Measurements from ENCODE around the gene C9orf43.
"Not testable (repeated sequence)": the region's sequence is repeated elsewhere in the genome, so short reads cannot be mapped to it uniquely, and the experiment has no call there.

Gene C9orf43

DNA sequence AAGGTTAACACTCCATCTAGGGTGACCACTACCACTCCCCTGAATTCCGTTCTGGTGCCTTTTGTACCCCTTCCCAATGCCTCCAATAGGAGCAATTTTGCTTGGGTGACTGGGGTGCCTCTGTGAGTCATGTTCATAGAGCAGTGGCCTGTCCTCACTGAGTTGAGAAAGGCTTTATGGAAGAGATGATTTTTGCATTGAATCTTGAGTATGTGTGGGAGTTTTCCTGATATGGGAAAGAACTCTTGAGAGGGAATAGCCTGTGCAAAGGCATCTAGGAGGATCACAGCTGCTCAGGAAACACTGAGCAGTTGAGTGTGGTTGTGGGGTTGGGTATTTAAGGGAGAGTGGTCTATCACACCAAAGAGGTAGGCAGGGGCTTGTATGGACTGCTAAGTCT is 16.2 kb downstream of the C9orf43 start:
- Histone ChIP-seq H3K9ac (ENCODE audit: low read length) (no peak overlapping the region), H3K27ac (ENCODE audit: low read depth, low read length) (no peak overlapping the region), H3K36me3 (ENCODE audit: control insufficient read depth, insufficient read depth, low read length) (no peaks in the 10 kb centered on the region), H3K4me3 (ENCODE audit: low read depth, low read length) (no peak overlapping the region), H3K4me1 (ENCODE audit: control insufficient read depth, insufficient read depth, low read length) (peaks cover 6% of the 10 kb centered on the region), H3K27me3 (ENCODE audit: control insufficient read depth, insufficient read depth, low read length) (no peaks in the 10 kb centered on the region), H3K9me3 (ENCODE audit: control insufficient read depth, insufficient read depth, low read depth, low read length) (no peaks in the 10 kb centered on the region)

DNA sequence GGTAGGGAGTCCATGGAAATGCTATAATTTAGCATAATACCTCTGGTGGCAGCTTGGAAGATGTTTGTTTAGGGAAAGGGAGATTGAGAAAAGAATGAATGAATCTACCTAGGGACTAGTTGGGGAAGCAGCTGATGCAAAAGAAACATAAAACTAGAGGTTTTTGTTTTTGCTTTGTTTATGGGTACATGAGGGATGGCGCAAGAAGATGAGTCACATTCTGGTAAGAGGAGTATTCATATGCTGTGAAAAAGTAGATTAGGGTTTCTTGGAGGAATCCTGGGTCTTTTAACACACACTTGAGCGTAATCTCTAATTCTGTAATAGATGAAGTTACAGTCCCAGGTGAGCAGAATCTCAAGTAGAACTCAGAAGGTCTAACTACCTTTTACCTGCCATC is 17.1 kb downstream of the C9orf43 start:
- peaks cover 6% of the 10 kb centered on the region for H3K4me1 ChIP-seq (ENCODE audit: control insufficient read depth, insufficient read depth, low read length)
- no peak overlapping the region for H3K9ac ChIP-seq (ENCODE audit: low read length)
- H3K36me3 ChIP-seq (ENCODE audit: control insufficient read depth, insufficient read depth, low read length) = no peaks in the 10 kb centered on the region
- no peaks in the 10 kb centered on the region for H3K9me3 ChIP-seq (ENCODE audit: control insufficient read depth, insufficient read depth, low read depth, low read length)
- H3K27ac ChIP-seq (ENCODE audit: low read depth, low read length) = no peak overlapping the region
- H3K27me3 ChIP-seq (ENCODE audit: control insufficient read depth, insufficient read depth, low read length) = no peaks in the 10 kb centered on the region
- no peak overlapping the region for H3K4me3 ChIP-seq (ENCODE audit: low read depth, low read length)

DNA sequence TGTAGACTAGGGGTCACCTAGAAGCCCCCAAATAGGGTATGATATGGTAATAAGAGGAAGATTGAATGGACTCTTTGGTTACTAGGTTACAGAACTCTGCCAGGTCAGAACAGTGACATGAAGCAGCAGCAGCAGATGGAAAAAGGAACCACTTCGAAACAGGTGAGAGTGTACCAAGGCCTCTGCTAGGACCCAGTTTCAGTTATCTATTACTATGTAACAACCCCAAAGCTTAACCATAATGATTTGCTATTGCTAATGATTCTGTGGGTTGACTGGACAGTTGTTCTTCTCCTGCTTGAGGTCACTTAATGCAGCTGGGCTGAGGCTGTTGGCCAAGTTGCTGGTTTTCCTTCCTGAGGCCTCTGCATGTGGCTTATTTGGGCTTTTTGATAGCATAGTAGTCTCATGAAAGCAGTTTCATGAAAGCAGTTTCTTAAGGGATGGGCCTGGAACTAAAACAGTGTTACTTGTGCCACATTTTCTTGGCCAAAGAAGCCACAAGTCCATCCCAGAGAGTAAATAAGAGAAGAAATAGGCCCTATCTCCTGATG is 17.6 kb downstream of the C9orf43 start:
- peaks cover 3% of the 10 kb centered on the region; the same call in 1 of the 2 replicates for H3K9me3 ChIP-seq (ENCODE audit: control insufficient read depth, insufficient read depth, low read depth, low read length)
- H3K4me3 ChIP-seq (ENCODE audit: low read depth, low read length) = no peak overlapping the region
- no peak overlapping the region for H3K9ac ChIP-seq (ENCODE audit: low read length)

DNA sequence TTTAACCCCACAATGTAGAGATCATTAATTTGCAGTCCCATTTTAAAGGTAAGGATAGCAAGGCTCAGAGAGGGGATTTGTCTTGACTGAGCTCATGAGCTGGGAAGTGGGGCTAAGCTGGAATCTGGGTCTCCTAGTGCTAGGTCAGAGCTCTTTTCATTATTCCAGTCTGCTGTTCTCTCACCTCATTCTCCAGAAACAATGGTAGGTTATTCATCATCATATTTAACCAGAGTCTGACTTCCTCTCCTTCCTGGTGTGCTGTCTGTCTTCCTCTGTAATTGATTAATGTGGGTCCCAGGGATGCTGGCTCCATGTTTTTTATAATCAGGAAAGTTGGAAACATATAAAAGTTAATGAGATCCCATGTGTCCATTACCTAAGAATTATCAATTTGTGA is 20.6 kb downstream of the C9orf43 start:
- H3K9ac ChIP-seq (ENCODE audit: low read length) = no peak overlapping the region
- H3K36me3 ChIP-seq (ENCODE audit: control insufficient read depth, insufficient read depth, low read length) = no peaks in the 10 kb centered on the region
- H3K27ac ChIP-seq (ENCODE audit: low read depth, low read length) = no peak overlapping the region
- H3K9me3 ChIP-seq (ENCODE audit: control insufficient read depth, insufficient read depth, low read depth, low read length) = peaks cover 3% of the 10 kb centered on the region; the same call in 1 of the 2 replicates
- no peaks in the 10 kb centered on the region for H3K27me3 ChIP-seq (ENCODE audit: control insufficient read depth, insufficient read depth, low read length)
- no peak overlapping the region for H3K4me3 ChIP-seq (ENCODE audit: low read depth, low read length)
- no peaks in the 10 kb centered on the region for H3K4me1 ChIP-seq (ENCODE audit: control insufficient read depth, insufficient read depth, low read length)

More for the DNA sequence above, 17.6 kb downstream of the C9orf43 start:
- H3K27ac ChIP-seq (ENCODE audit: low read depth, low read length) = no peak overlapping the region
- H3K27me3 ChIP-seq (ENCODE audit: control insufficient read depth, insufficient read depth, low read length) = no peaks in the 10 kb centered on the region
- no peaks in the 10 kb centered on the region for H3K36me3 ChIP-seq (ENCODE audit: control insufficient read depth, insufficient read depth, low read length)
- H3K4me1 ChIP-seq (ENCODE audit: control insufficient read depth, insufficient read depth, low read length) = peaks cover 6% of the 10 kb centered on the region

DNA sequence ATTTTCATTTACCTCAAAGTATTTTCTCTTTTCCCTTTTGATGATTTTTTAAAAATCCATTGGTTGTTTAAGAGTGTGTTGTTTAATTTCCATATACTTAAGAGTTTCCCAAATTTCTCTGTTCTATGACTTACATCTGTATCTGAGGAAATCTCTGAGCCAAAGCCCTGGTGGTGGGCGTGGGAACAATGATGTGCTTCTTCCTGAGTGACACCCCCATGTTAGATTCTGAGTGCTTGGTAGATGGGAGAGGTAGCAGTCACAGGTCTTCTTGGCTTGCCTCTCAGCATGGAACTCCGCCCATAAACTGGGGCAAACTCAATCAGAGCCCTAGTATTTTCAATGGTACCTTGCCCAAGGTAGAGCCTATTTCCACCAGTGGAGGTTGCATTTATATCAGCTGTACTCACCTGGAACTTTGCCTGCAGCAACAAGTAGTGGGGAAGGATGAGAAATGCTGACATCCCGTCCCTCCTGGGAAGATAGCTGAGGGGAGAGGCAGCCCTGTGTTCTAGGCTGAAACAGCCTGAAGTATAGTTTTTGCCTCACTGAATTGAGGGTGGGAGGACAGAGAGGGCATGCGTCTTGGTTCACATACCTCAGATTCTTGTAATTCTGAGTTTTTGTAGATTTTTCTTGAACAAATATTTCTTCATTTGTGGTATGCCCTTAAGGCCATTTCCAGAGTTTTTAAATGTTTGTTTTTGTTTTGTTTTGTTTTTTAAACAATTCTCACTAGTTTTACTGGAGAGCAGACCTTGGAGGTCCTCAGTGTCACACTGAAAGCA is 26.4 kb downstream of the C9orf43 start:
- H3K9me3 ChIP-seq (ENCODE audit: control insufficient read depth, insufficient read depth, low read depth, low read length) = peaks cover 7% of the 10 kb centered on the region
- no peaks in the 10 kb centered on the region for H3K4me1 ChIP-seq (ENCODE audit: control insufficient read depth, insufficient read depth, low read length)
- H3K27ac ChIP-seq (ENCODE audit: low read depth, low read length) = no peak overlapping the region
- no peak overlapping the region for H3K9ac ChIP-seq (ENCODE audit: low read length)
- H3K4me3 ChIP-seq (ENCODE audit: low read depth, low read length) = no peak overlapping the region
- no peaks in the 10 kb centered on the region for H3K36me3 ChIP-seq (ENCODE audit: control insufficient read depth, insufficient read depth, low read length)
- no peaks in the 10 kb centered on the region for H3K27me3 ChIP-seq (ENCODE audit: control insufficient read depth, insufficient read depth, low read length)

DNA sequence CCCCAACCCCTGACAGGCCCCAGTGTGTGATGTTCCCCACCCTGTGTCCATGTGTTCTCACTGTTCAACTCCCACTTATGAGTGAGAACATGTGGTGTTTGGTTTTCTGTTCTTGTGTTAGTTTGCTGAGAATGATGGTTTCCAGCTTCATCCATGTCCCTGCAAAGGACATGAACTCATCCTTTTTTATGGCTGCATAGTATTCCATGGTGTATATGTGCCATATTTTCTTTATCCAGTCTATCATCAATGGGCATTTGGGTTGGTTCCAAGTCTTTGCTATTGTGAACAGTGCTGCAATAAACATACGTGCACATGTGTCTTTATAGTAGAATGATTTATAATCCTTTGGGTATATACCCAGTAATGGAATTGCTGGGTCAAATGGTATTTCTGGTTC is 27.2 kb downstream of the C9orf43 start:
- H3K27me3 ChIP-seq (ENCODE audit: control insufficient read depth, insufficient read depth, low read length); H3K9ac ChIP-seq (ENCODE audit: low read length); H3K4me1 ChIP-seq (ENCODE audit: control insufficient read depth, insufficient read depth, low read length); H3K4me3 ChIP-seq (ENCODE audit: low read depth, low read length); H3K27ac ChIP-seq (ENCODE audit: low read depth, low read length); H3K9me3 ChIP-seq (ENCODE audit: control insufficient read depth, insufficient read depth, low read depth, low read length); H3K36me3 ChIP-seq (ENCODE audit: control insufficient read depth, insufficient read depth, low read length): not testable (repeated sequence)

DNA sequence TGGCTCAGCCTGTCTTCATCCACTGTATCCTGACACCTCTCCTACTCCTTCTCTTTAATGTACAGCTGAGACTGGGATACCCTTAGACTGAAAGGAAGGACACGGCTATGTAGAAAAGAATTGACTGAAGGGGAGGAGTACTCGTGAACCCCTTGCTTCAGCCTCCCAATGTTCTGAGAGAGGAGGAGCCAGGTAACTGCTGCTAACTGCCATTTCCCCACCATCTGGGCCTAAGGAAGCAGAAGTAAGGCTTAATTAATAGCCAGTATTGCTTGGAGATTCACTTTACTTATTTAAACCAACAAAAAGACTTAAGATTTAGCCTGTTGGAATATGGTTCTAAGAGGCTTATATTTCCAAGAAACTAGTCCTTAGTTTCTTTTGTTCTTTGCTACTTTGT is 34.2 kb downstream of the C9orf43 start:
- H3K27ac ChIP-seq (ENCODE audit: low read depth, low read length) = no peak overlapping the region
- no peaks in the 10 kb centered on the region for H3K36me3 ChIP-seq (ENCODE audit: control insufficient read depth, insufficient read depth, low read length)
- no peaks in the 10 kb centered on the region for H3K9me3 ChIP-seq (ENCODE audit: control insufficient read depth, insufficient read depth, low read depth, low read length)
- no peak overlapping the region for H3K4me3 ChIP-seq (ENCODE audit: low read depth, low read length)
- no peaks in the 10 kb centered on the region for H3K27me3 ChIP-seq (ENCODE audit: control insufficient read depth, insufficient read depth, low read length)
- no peaks in the 10 kb centered on the region for H3K4me1 ChIP-seq (ENCODE audit: control insufficient read depth, insufficient read depth, low read length)
- H3K9ac ChIP-seq (ENCODE audit: low read length) = no peak overlapping the region

DNA sequence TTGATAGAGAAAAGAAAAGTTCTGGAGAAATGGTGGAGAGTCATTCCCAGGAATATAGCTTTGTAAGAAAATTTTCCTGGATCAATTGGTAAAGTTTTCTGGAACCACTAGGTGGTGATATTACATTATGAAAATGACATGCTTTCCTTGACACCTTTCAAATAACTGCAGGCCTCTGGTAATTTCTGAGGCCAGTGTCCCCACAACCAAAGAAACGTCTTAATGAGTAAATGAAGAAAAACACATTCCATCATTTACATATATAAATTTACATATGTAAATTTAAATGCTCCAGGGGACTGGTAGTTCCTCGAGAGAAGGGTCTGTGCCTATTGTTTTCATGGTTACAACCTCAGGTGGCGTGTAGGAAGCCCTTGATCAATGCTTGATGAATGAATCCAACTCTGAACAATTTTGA is 35.8 kb downstream of the C9orf43 start:
- no peaks in the 10 kb centered on the region for H3K4me1 ChIP-seq (ENCODE audit: control insufficient read depth, insufficient read depth, low read length)
- no peaks in the 10 kb centered on the region for H3K27me3 ChIP-seq (ENCODE audit: control insufficient read depth, insufficient read depth, low read length)
- H3K27ac ChIP-seq (ENCODE audit: low read depth, low read length) = no peak overlapping the region
- H3K9me3 ChIP-seq (ENCODE audit: control insufficient read depth, insufficient read depth, low read depth, low read length) = no peaks in the 10 kb centered on the region
- no peak overlapping the region for H3K4me3 ChIP-seq (ENCODE audit: low read depth, low read length)
- H3K36me3 ChIP-seq (ENCODE audit: control insufficient read depth, insufficient read depth, low read length) = no peaks in the 10 kb centered on the region
- H3K9ac ChIP-seq (ENCODE audit: low read length) = no peak overlapping the region

DNA sequence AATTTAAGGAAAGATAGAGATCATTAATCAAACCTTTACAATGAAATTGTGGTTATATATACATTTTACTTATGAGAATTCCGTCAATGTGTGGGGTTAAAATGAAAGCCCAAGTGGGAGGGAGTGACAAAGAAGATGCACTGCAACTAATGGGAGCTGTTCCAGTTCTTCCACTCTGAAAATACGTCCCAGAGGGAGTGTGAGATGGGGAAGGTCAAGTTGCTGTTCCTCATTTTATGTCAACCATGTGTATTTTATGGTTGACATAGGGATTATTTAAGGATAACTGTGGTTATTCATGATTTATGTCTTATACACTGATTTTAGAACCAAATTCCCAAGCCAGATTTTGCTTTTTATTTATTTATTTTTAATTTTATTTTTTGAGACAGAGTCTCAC is 38.8 kb downstream of the C9orf43 start:
- Histone ChIP-seq H3K9me3 (ENCODE audit: control insufficient read depth, insufficient read depth, low read depth, low read length) (no peaks in the 10 kb centered on the region), H3K27me3 (ENCODE audit: control insufficient read depth, insufficient read depth, low read length) (no peaks in the 10 kb centered on the region), H3K4me1 (ENCODE audit: control insufficient read depth, insufficient read depth, low read length) (no peaks in the 10 kb centered on the region; the same call in 1 of the 2 replicates), H3K9ac (ENCODE audit: low read length) (no peak overlapping the region), H3K27ac (ENCODE audit: low read depth, low read length) (no peak overlapping the region), H3K4me3 (ENCODE audit: low read depth, low read length) (no peak overlapping the region), H3K36me3 (ENCODE audit: control insufficient read depth, insufficient read depth, low read length) (no peaks in the 10 kb centered on the region)

DNA sequence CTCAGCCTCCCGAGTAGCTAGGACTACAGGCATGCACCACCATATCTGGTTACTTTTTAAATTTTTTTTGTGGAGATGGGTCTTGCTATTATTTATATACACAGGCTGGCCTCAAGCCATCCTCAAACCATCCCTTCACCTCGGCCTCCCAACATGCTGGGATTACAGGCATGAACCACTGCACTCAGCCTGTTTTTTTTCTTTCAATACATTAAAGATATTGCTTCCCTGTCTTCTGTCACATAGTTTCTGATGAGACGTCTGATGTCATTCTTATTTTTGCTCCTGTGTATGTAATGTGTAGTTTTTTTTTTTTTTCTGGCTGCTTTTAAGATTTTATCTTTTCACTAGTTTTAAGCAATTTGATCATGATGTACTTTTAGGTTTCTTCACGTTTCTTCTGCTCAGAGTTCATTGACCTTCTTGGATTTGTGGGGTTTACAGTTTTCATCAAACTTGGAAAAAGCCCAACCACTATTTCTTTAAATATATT is 41.6 kb downstream of the C9orf43 start:
- no peaks in the 10 kb centered on the region for H3K9me3 ChIP-seq (ENCODE audit: control insufficient read depth, insufficient read depth, low read depth, low read length)
- no peaks in the 10 kb centered on the region for H3K36me3 ChIP-seq (ENCODE audit: control insufficient read depth, insufficient read depth, low read length)
- no peak overlapping the region for H3K9ac ChIP-seq (ENCODE audit: low read length)
- H3K27me3 ChIP-seq (ENCODE audit: control insufficient read depth, insufficient read depth, low read length) = no peaks in the 10 kb centered on the region
- H3K4me1 ChIP-seq (ENCODE audit: control insufficient read depth, insufficient read depth, low read length) = peaks cover 21% of the 10 kb centered on the region
- H3K4me3 ChIP-seq (ENCODE audit: low read depth, low read length) = no peak overlapping the region
- no peak overlapping the region for H3K27ac ChIP-seq (ENCODE audit: low read depth, low read length)

DNA sequence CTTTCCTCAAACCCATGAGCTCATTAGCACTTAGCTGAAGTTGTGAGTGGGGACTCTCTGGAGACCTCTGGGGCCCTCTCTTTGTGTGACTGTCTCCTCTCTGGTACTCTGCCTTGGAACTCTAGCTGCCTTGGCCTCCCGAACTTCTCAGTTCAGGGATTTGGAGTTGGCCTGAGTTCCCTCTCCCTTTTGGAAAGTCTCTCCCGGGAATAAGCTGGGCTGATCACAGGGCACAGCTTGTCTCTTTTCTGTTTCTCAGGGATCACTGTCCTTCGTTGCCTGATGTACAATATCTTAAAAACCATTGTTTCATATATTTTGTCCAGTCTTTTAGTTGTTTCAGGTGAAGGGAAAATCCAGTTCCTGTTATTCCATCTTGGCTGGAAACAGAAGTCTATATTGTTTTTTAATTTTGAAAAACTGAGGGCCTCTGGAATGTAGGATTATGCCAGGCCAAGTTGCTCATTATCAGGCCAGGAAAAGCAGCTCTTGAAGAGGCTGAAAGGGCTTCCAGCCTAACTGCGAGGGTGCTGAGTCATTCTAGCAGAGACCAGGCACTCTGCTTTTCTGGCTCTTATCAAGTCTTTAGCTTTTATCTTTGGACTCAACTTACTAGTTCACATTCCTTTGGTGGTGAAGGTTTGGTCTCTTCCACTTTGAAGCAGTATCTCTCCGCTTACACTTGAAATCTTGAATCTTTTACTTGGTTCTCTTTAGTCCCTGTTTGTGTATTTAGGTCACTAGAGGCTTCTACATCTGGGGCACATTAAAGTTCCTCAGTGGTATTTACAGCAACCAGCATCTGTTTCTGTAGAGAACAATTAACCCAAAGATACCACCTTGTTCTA is 44.6 kb downstream of the C9orf43 start:
- Histone ChIP-seq H3K4me3 (ENCODE audit: low read depth, low read length) (no peak overlapping the region), H3K9ac (ENCODE audit: low read length) (peak overlapping the region; percentile 64), H3K9me3 (ENCODE audit: control insufficient read depth, insufficient read depth, low read depth, low read length) (no peaks in the 10 kb centered on the region), H3K27me3 (ENCODE audit: control insufficient read depth, insufficient read depth, low read length) (no peaks in the 10 kb centered on the region), H3K4me1 (ENCODE audit: control insufficient read depth, insufficient read depth, low read length) (peaks cover 21% of the 10 kb centered on the region), H3K36me3 (ENCODE audit: control insufficient read depth, insufficient read depth, low read length) (no peaks in the 10 kb centered on the region), H3K27ac (ENCODE audit: low read depth, low read length) (peak overlapping the region; percentile 86; the same call in 1 of the 2 replicates)

All from HUES6 (cell line).